ENCODE measurements around the gene CYB5R3.

The CYB5R3 gene

GRCh38 chr22:42623756-42624441 is 25.3 kb downstream of the CYB5R3 start:
- TF ChIP-seq, protein P1, sequence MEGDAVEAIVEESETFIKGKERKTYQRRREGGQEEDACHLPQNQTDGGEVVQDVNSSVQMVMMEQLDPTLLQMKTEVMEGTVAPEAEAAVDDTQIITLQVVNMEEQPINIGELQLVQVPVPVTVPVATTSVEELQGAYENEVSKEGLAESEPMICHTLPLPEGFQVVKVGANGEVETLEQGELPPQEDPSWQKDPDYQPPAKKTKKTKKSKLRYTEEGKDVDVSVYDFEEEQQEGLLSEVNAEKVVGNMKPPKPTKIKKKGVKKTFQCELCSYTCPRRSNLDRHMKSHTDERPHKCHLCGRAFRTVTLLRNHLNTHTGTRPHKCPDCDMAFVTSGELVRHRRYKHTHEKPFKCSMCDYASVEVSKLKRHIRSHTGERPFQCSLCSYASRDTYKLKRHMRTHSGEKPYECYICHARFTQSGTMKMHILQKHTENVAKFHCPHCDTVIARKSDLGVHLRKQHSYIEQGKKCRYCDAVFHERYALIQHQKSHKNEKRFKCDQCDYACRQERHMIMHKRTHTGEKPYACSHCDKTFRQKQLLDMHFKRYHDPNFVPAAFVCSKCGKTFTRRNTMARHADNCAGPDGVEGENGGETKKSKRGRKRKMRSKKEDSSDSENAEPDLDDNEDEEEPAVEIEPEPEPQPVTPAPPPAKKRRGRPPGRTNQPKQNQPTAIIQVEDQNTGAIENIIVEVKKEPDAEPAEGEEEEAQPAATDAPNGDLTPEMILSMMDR (IDR thresholded peaks at IDR 0.05; ENCODE audit: unreplicated experiment in 3 of 3), result no peak
- Mint-ChIP-seq H3K4me3 (no peak overlapping the region), H3K27me3 (ENCODE audit: low read depth) (no peaks in the 10 kb centered on the region), H3K9me3 (no peaks in the 10 kb centered on the region), H3K36me3 (ENCODE audit: low read depth) (peaks cover 27% of the 10 kb centered on the region), H3K27ac (no peak overlapping the region), H3K4me1 (peaks cover 7% of the 10 kb centered on the region)

DNA sequence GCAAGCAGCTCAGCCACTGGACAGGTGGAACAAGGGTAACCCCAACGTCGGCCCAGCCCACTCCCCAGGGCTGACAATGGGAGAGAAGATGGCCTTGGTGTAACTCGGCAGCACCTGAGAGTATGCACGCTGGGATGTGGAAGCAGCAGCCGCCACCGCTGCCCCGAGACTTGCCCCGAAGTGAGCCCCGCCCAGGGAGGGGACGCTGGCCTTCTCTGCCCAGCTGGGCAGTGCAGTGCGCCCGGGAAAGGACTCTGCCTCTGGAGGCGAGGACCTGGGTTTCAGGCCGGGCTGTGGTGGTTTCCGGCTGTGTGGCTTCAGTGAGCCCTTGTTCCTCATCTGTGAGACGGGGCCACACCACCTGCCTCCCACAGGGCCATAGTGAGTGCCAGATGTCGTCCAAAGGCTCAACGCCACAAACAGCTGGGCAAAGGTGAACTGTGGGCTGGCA is 25.9 kb downstream of the CYB5R3 start:
- H3K4me1 Mint-ChIP-seq, result peaks cover 7% of the 10 kb centered on the region
- no peak overlapping the region for H3K4me3 Mint-ChIP-seq
- no peaks in the 10 kb centered on the region for H3K9me3 Mint-ChIP-seq
- H3K36me3 Mint-ChIP-seq (ENCODE audit: low read depth), result peaks cover 23% of the 10 kb centered on the region
- TF ChIP-seq, protein P1 (IDR thresholded peaks at IDR 0.05; ENCODE audit: unreplicated experiment in 3 of 3), result no peak
- H3K27me3 Mint-ChIP-seq (ENCODE audit: low read depth), result no peaks in the 10 kb centered on the region
- no peak overlapping the region for H3K27ac Mint-ChIP-seq

- H3K4me1 Mint-ChIP-seq, result peaks cover 13% of the 10 kb centered on the region
- H3K9me3 Mint-ChIP-seq, result no peaks in the 10 kb centered on the region
- H3K27me3 Mint-ChIP-seq (ENCODE audit: low read depth), result no peaks in the 10 kb centered on the region
- H3K36me3 Mint-ChIP-seq (ENCODE audit: low read depth), result peaks cover 20% of the 10 kb centered on the region
- no peak overlapping the region for H3K4me3 Mint-ChIP-seq
- H3K27ac Mint-ChIP-seq, result no peak overlapping the region
- TF ChIP-seq, protein P1 (IDR thresholded peaks at IDR 0.05; ENCODE audit: unreplicated experiment in 3 of 3), result no peak
Observed at GRCh38 chr22:42622061-42622710, 27.0 kb downstream of the CYB5R3 start.

DNA sequence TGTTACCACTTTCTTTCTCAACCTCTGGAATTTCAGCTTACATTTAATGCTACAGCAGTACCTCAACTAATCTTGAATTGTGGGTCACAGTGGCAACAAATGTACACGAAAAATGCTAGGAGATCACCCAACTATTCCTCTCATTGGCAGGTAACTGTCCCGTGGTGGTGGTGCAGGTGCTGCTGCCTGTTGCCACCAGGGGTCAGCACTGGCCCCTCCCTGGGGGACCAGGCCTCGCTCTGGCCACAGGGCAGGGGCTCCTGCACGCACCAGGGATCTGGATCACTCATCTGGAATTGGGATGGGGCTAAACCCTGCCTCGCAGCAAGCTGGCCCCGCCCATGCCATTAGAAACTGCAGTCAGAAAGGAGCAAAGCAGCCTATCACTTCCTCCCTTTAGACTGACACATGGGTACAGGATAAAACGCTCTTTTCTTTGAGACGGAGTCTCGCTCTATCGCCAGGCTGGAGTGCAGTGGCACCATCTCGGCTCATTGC is 27.6 kb downstream of the CYB5R3 start:
- Mint-ChIP-seq H3K27me3 (ENCODE audit: low read depth) (no peaks in the 10 kb centered on the region), H3K4me1 (peaks cover 13% of the 10 kb centered on the region), H3K9me3 (no peaks in the 10 kb centered on the region), H3K36me3 (ENCODE audit: low read depth) (peaks cover 18% of the 10 kb centered on the region), H3K4me3 (no peak overlapping the region), H3K27ac (peak overlapping the region in 2 of 3 experiments; percentile 17 to 26)
- TF ChIP-seq, protein P1 (IDR thresholded peaks at IDR 0.05; ENCODE audit: unreplicated experiment in 3 of 3), result peak; percentile 83 to 89 (median 87)

DNA sequence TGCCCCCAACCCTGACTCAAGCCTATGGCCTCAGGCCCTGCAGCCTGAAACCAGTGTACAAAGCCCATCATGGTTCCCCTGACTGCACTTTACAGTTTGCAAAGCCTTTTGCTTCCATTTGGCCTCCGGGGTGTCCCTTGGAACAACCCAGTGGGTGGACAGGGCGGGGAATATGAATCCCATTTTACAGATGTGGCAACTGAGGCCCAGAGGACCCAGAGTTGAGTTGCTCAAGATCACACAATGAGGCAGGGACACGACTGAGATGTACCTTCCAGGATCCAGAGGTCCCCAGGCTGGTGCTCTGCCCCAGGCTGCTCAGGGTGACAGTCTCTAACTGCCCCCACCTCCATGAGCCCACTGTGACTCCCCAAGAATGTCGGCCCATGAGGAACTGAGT is 29.1 kb downstream of the CYB5R3 start:
- no peaks in the 10 kb centered on the region for H3K9me3 Mint-ChIP-seq
- TF ChIP-seq, protein P1 (IDR thresholded peaks at IDR 0.05; ENCODE audit: unreplicated experiment in 3 of 3), result no peak
- peaks cover 20% of the 10 kb centered on the region for H3K4me1 Mint-ChIP-seq
- peaks cover 10% of the 10 kb centered on the region for H3K36me3 Mint-ChIP-seq (ENCODE audit: low read depth)
- H3K27ac Mint-ChIP-seq, result no peak overlapping the region
- no peaks in the 10 kb centered on the region for H3K27me3 Mint-ChIP-seq (ENCODE audit: low read depth)
- H3K4me3 Mint-ChIP-seq, result no peak overlapping the region

Data from nephron (organoid).